GM19351 (cell line): ENCODE results near the gene STOML2.

Experiments
- ATAC-seq: cut with Tn5 transposase; IDR thresholded peaks from one replicate; pipeline ENCODE4 v1.9.1; 2021; ENCODE audit warnings: mild to moderate bottlenecking, moderate library complexity; ENCODE audit not compliant: unreplicated experiment

The STOML2 gene

DNA sequence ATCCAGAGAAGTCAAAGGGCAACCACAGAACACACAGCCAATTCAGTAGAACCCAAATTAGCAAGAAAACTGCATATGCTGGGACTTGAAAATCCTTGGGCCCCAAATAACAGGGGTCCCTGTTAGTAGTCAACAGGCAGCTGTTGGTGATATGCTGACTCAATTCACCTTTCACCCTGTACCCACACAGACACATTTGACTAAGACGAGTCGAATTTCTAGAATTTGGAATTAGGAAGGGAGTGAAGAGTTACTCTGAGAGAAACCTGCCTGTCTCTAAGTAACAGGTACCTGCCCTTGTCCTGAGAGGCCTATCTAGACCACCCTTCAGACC is 29.7 kb downstream of the STOML2 start:
- no peak for ATAC-seq

DNA sequence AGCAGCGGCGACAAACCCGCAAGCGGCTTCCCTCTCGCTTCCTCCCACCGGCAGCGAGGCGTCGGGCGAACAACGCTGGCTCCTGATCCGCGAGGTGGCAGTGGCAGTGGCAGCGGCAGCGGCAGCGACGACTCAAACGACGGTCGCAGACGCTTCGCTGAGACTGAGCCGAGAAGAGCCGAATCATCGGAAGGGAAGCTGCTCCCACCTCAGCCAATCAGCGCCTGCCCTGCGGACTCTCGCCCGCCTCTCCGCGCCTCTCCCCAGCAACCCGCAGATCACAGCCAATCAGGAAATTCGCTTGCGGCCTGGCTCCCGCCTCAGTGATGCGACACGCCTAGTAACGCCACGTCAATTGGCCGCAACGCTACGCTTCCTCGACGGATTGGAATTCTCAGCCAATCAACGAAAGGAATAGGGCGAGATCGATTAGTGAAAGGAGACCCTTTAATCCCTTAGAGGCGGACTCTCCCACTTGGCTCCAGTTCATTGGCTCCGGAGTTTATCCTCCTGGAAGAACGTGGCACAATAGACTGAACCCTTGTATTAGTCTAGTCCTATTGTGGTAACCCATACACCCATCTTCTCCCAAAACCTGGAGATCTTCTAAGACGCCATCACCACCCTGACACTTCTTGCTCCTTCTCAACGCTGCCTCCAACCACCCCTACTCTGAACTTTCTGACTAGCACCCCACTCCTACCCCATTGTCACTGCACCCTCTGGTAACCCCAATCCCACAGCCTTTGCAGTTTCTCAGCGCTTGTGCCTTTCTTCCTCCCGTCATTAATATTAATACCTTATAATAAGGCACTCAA is 30.3 kb downstream of the STOML2 start, which contains the start of gene VCP:
Gene VCP, minus strand, starts transcription at position 165 of the 818 bp plus-strand sequence. CDS start 272 bp downstream, outside the sequence.
- ATAC-seq = peak; percentile 84

DNA sequence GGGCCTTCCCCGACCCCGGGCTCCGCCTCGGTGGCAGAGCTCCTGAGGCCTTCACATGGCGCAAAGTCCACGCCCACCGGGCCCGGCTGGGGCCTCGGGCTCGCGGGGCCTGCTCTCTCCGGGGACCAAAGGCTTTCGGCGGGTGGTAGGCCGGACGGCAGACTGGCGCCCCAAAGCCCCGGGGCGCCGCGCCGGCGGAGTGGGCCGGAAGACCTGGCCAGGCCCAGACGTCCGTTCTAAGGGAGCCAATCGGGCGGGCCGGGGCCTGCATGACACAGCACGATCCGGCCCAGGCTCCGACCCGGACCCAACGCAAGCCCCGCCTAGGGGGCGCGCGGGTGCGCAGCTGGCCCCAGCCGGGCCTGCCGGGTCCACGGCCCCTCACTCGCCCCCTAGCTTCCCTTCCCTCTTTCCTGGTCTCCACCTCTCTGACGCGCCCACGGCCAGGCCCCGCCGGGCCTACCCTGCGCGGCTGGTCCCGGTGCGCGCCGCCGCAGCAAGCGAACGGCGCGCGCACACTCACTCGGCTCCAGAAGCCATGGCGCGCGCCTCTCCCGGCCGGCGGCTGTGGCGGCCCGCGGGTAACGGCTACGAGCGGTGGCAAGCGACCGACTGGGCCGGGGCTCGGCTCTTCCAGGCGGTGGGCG is 31.0 kb downstream of the STOML2 start:
- peak; percentile 53 for ATAC-seq

DNA sequence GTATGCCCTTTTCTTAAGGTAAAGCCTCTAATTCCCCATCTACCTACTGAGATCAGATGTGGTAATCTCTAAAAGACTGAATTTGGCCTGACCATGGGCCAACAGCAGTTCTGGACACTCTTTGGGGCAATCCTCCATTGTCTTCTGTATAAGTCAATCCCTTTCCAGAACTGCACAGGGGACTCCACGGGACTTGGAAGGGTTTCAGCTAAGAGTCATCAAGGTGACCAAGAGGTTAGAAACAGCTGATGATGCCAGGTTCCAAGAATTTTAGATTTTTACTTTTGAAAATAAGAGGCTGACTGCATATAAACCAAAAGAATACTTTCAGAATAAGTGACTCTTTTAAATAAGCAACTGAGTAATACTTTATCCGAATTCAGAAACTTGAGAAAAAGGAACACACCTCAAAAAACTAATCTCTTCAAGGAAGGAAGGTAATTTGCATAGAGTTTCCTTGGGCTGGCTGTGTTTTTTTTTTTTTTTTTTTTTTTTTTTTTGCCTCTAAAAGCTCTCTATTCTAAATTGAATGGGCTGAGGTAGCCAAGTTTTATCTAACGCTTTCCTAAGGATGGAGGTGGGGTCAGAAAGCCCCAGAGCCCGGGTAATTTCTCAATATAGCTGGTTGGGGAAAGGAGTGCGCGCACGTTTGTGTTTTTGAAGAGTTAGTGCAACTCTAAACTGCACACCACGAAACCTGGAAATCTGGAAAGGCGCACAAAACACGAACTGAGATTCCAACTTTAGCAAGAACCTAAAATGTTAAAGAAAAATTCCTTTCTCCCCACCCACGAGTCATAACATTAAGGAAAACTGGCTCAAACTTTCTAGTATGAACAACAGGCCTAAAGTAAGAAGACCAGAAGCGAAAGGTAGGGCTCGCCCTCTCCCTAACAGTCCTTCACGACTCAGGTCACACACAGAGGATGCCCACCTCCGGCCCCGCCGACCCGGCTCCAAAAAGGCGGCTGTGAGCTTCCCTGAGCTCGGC is 31.8 kb downstream of the STOML2 start:
- ATAC-seq = no peak

DNA sequence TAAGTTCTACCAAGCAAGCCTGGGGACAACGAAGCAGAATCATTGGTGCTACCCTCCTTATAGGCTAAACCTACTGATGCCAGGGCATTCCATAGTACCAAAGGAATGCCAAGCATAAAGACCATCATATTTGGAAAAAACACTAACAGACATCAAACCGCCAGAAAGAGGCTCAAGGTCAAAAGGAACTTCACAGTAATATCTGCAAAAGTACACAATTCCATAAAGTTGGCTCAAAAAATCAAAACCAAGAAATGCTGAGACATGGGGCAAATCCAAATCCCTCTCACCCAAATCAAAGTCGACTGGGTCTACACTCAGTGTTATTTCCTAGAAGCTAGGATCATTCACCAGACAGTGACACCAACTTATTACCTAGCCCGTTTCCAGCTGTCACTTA is 33.9 kb downstream of the STOML2 start:
- no peak for ATAC-seq

DNA sequence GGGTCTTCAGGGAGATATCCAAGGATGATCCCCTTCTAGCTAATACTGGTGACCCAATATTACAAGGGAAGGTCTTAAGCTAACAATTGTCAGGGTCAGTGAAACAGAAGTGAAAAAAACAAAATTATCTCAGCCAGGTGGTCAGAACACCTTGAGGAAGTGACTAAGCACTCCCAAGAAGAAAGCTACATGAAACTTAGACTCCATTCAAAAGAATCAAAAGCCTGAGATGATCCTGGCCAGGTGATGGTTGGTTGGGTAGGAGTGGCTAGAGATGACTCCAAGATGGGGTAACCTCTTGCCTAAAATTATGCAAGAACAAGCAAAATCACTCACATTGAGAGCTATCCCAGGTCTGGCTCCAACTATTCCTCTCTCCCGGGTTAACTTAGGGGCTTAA is 35.9 kb downstream of the STOML2 start:
- no peak for ATAC-seq

DNA sequence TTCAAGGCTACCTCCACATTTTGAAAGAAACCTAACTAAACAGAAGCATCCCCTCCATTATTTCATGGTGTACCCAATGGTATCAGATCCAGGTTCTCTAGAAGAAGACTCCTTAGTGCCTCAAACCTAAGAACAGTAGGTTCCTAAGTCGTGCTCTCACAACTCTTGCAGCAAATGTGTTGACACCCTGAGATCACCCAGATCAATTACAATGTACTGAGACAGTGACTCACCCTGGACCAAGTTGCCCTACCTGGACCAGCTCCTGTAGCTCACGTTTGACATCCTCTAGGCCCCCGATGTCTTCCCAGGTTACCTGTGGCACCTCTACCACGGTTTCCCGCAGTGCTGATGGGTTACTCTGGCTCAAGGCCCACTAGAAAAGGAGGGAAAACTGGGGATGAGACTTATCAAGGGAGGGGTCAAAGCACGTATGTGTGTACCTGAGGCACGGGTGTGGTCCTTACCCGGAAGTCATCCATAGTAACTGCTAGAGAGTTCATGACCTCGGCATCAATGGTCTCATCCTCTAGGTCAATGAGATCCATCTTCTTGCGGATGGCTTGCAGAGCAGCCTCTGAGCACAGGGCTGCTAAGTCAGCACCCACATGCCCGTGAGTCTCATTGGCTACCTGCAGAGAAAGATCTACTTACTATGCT is 42.3 kb downstream of the STOML2 start:
- no peak for ATAC-seq

DNA sequence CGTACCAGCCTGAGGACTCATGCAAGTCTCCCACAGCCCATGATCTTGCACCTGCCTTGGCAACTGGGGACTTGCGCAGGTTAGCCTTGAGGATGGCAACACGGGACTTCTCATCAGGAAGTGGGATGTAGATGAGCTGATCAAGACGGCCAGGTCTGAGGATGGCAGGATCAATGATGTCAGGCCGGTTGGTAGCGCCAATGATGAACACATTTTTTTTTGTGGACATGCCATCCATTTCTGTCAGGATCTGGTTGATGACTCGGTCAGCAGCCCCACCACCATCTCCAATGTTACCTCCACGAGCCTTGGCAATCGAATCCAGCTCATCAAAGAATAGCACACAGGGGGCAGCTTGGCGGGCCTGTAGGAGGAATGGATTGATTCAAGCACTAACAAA is 43.5 kb downstream of the STOML2 start:
- ATAC-seq = no peak

DNA sequence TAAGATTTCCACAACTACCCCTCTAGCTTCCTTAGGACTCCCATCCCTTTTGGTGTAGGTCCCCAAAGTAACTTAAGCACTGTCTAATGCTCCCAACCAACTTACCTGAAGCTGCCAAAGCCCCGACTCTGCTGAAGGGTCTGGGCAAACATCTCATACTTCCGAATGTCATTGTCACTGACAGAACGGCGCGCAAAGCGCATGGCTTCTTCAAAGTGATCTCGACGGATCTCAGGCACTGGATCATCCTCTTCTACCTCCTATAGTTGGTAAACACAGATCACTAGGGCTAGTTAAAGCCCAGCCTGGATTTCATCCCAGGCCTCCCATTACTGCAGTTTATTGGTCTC is 45.7 kb downstream of the STOML2 start:
- ATAC-seq = no peak

DNA sequence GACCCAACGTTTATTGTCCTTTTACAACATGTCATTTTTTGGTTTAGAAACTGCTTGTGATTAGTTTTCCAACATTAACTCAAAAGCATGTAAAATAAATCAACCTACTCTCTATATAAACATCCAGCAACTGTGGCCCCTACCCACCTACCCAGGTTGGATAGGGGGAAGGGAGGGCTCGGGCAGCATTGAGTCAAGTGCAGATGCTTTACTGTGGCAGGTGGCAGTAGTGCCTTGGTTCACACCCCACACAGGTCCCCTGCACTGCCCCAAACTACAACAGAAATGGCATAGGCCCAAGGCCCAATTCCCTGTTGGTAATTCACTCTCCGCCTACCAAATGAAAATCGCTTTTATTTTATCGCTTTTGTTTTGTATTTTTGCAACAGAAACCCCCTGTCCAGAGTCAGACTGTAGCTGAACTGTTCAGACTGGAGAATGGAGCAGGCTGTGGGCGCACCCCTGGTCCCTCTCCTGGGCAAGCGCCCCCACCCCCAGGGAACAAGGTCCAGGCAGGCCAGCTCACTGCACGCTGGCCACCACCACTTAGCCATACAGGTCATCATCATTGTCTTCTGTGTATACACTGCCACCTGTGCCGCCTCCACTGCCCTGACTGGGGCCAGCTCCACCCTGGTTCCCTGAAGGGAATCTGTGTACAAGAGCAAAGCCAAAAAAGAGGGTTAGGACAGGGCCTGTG is 46.2 kb downstream of the STOML2 start:
- ATAC-seq = no peak

DNA sequence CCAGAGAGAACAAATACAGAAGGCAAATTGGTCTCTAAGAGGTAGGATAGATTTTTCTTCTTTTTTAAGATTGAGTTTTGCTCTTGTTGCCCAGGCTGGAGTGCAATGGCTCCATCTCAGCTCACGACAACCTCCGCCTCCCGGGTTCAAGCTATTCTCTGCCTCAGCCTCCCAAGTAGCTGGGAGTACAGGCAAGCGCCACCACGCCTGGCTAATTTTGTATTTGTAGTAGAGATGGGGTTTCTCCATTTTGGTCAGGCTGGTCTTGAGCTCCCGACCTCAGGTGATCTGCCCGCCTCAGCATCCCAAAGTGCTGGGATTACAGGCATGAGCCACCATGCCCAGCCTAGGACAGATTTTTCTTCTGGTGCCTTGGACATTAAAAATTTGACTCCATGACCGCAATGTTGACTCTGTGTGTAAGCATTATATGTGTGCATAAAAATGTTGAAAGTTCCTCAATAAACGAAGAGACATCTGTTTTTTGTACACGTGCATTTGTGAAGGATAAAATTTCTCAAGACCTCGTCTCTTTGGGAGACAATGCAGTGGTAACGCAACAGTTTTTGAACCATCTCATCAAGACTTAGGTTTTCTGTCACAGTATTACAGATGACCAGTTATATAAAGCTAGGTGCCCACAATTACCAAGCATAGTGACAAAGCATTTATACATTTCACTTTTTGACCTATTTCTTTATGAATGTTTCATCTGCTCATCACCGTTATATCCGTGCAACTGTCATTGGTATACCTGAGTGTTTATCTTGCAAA is 47.9 kb downstream of the STOML2 start:
- no peak for ATAC-seq

DNA sequence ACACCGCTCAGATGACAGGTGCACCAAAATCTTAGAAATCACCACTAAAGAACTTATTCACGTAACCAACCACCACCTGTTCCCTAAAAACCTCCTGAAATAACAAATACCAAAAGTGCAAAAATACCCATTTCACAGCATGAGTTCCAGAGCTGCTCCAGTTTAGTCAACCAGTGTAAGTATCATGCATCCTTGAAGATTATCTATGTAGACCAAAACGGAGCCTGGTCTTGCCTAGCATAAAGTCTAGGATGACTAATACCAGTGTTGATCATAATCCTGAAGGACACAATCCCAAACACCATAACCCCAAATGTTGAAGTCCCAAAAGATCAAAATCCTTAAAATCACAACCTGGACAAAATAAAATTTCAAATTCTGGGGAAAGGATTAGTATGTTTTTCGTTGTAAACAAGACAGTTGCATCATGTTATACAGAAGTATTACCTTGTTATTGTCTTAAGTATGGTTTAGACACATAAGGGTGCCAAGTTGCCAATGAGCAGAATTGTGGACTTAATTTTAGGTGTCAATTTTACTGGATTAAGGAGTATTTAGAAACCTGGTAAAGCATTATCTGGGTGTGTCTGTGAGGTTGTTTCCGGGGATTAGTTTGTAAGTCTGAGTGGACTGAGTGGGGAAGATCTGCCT is 48.6 kb downstream of the STOML2 start:
- ATAC-seq = no peak

DNA sequence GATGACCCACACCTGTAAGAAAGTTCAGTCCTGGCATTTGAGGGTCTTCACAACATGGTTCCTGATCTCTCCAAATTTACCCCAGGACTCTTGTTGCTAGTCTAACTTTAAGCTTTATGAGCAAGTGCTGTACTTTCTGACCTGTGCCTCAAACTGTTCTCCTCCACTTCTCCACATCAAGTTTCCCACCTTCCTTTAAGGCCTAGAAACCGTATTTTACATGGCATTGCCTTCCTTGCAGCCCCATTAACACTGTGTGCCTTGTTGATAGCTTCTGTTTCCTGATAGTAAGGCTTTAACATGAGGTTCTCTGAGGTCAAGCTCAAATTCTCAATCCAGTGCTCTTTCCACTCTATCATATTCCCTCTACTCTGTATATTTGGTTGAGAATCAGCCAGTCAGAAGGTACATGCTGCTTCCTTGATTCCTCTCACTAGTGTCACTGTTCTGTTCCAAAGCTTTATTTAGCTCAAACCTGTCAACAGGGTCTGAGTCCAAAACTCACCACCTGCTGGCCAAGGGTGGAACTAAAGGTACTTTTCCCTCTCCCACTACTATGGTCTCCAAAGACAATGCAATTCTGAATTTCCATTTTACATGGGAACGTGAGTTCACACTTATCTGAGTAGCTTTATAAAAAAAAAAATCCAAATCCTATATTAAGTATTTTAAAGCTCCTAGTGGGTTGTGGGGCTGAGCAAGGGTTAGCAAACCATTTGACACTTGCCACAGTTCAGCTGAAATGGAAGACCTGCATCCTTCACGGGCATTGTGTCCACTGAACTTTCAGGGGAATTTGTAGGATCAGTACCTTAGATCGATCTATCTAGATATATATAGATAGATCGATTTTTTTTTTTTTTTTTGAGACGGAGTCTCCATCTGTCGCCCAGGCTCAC is 51.6 kb downstream of the STOML2 start:
- no peak for ATAC-seq
